WTC11 (cell line): ENCODE measurements around the gene RPS25. TPM values are rescaled to one million over a fixed set of nuclear protein-coding genes. Genes with fewer than 3 reads are reported as not detected.

ENCODE experiments used
- ATAC-seq: fragments of 200-7000 bp; cut with Tn5 transposase; 2 replicates; pipeline ENCODE4 v1.10.0; 2021; ENCODE audit warnings: mild to moderate bottlenecking, moderate library complexity
- CTCF ChIA-PET: fragments of 300-600 bp; sonication (Branson Sonifier 250); formaldehyde crosslinking; loops from one replicate; lab custom pipeline; 2021; ENCODE audit warnings: antibody characterized with exemption; lab: Charles Lee
- POLR2A ChIA-PET: fragments of 350-600 bp; sonication (Branson Sonifier 250); formaldehyde crosslinking; loops from one replicate; lab custom pipeline; 2021; ENCODE audit warnings: antibody characterized with exemption; lab: Charles Lee
- DNase-seq: peaks from one replicate; pipeline ENCODE4 v3.0.0; 2021; ENCODE audit warnings: low spot score
- H3K27ac Mint-ChIP-seq: 2 replicates; pipeline ENCODE4 v1.8.0; 2021; ENCODE audit warnings: mixed read lengths
- H3K27me3 Mint-ChIP-seq: 2 replicates; pipeline ENCODE4 v1.8.0; 2021; ENCODE audit warnings: low read depth, mild to moderate bottlenecking, moderate library complexity, mixed read lengths
- H3K36me3 Mint-ChIP-seq: 2 replicates; pipeline ENCODE4 v1.8.0; 2021; ENCODE audit warnings: mixed read lengths
- H3K4me1 Mint-ChIP-seq: 2 replicates; pipeline ENCODE4 v1.8.0; 2022; ENCODE audit warnings: mixed read lengths
- H3K4me3 Mint-ChIP-seq: 2 replicates; pipeline ENCODE4 v1.8.0; 2021; ENCODE audit warnings: mild to moderate bottlenecking, moderate library complexity, mixed read lengths
- H3K9me3 Mint-ChIP-seq: 2 replicates; pipeline ENCODE4 v1.8.0; 2021; ENCODE audit warnings: mixed read lengths
- CBFB ChIP-seq: sonication (generic); formaldehyde crosslinking; IDR thresholded peaks from 2 replicates; pipeline ENCODE4 v1.8.1; 2022; ENCODE audit warnings: mild to moderate bottlenecking, low read depth, missing genetic modification reagents
- E2F1 ChIP-seq: sonication (generic); formaldehyde crosslinking; IDR thresholded peaks from 2 replicates; pipeline ENCODE4 v1.8.0; 2022; ENCODE audit warnings: mild to moderate bottlenecking, missing genetic modification reagents
- ESRRA ChIP-seq: sonication (generic); formaldehyde crosslinking; IDR thresholded peaks from 2 replicates; pipeline ENCODE4 v1.8.1; 2022; ENCODE audit warnings: mild to moderate bottlenecking, missing genetic modification reagents, borderline replicate concordance
- FOXJ3 ChIP-seq: sonication (generic); formaldehyde crosslinking; IDR thresholded peaks from 2 replicates; pipeline ENCODE4 v1.9.0; 2021; ENCODE audit warnings: missing genetic modification reagents, mild to moderate bottlenecking, borderline replicate concordance
- KAT7 ChIP-seq: sonication (generic); formaldehyde crosslinking; IDR thresholded peaks from 2 replicates; pipeline ENCODE4 v1.8.1; 2023; ENCODE audit warnings: missing genetic modification reagents, mild to moderate bottlenecking, borderline replicate concordance
- NFATC4 ChIP-seq: fragments of 250-450 bp; sonication (Bioruptor Pico); IDR thresholded peaks from 2 replicates; pipeline ENCODE4 v1.9.0; 2021; ENCODE audit warnings: mild to moderate bottlenecking
- PRDM15 ChIP-seq: sonication (generic); formaldehyde crosslinking; IDR thresholded peaks from 2 replicates; pipeline ENCODE4 v1.8.0; 2022; ENCODE audit warnings: missing genetic modification reagents
- PREB ChIP-seq: sonication (generic); formaldehyde crosslinking; IDR thresholded peaks from 2 replicates; pipeline ENCODE4 v1.8.1; 2022; ENCODE audit warnings: mild to moderate bottlenecking, missing genetic modification reagents, moderate library complexity, borderline replicate concordance
- RORB ChIP-seq: fragments of 250-450 bp; sonication (Bioruptor Pico); IDR thresholded peaks from 2 replicates; pipeline ENCODE4 v1.9.0; 2021; ENCODE audit warnings: mild to moderate bottlenecking
- ZNF138 ChIP-seq: sonication (generic); formaldehyde crosslinking; conservative IDR thresholded peaks from 2 replicates; pipeline ENCODE4 v1.8.1; 2022; ENCODE audit warnings: mild to moderate bottlenecking, moderate library complexity, missing genetic modification reagents
- total RNA-seq: library from RNA; stranded (reverse); gene quantifications from 3 replicates; pipeline ENCODE4 v1.2.3, GENCODE V29; 2021
- TF ChIP-seq, protein P1 (sequence below): sonication (generic); formaldehyde crosslinking; conservative IDR thresholded peaks from 2 replicates; pipeline ENCODE4 v1.8.1; 2023; ENCODE audit warnings: mild to moderate bottlenecking, low read depth, missing genetic modification reagents, moderate library complexity
- TF ChIP-seq, protein P2 (sequence below): fragments of 250-450 bp; sonication (Bioruptor Pico); IDR thresholded peaks from 2 replicates; pipeline ENCODE4 v1.9.0; 2021; ENCODE audit warnings: mild to moderate bottlenecking
- TF ChIP-seq, protein P3 (sequence below): sonication (generic); formaldehyde crosslinking; IDR thresholded peaks from 2 replicates; pipeline ENCODE4 v1.8.0; 2022; ENCODE audit warnings: mild to moderate bottlenecking, missing genetic modification reagents
- TF ChIP-seq, protein P4 (sequence below): sonication (generic); formaldehyde crosslinking; IDR thresholded peaks from 2 replicates; pipeline ENCODE4 v1.8.0; 2023; ENCODE audit warnings: mild to moderate bottlenecking, missing genetic modification reagents

RPS25 gene
- total RNA-seq, 1 experiment from 2014 or later, result 1,349 TPM

DNA sequence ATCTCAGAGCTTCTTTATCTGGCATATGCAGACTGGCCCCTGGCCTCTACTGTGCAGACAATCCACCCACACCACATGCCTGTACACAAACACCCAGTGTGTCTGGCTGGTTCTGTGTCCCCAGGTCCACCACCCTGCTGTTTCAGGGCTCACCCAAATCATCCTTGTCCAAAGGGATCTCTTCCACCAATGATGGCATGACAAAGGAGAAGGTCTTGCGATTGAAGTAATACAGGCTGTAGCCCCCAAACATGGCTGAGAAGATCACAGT is 10.9 kb upstream of the RPS25 start:
- H3K9me3 Mint-ChIP-seq, result no peaks in the 10 kb centered on the region
- POLR2A ChIA-PET, result interaction anchor here (1.5 to 1.9 kb wide), 2 partner anchors 9 to 11 kb away, joined by 4 to 5 read pairs; partner anchors contain the start of genes RPS25 and TRAPPC4
- peak overlapping the region; percentile 78 for H3K27ac Mint-ChIP-seq
- ATAC-seq (no peak), DNase-seq (no peak)
- H3K4me3 Mint-ChIP-seq, result peak overlapping the region; percentile 76
- CTCF ChIA-PET, result no interaction called here
- H3K27me3 Mint-ChIP-seq, result no peaks in the 10 kb centered on the region
- peaks cover 33% of the 10 kb centered on the region for H3K36me3 Mint-ChIP-seq
- peaks cover 19% of the 10 kb centered on the region for H3K4me1 Mint-ChIP-seq
- TF ChIP-seq FOXJ3 (CRISPR knock-in tag) (no peak), RORB (no peak), ESRRA (CRISPR knock-in tag) (no peak), CBFB (CRISPR knock-in tag) (no peak)
- TF ChIP-seq, protein P1, sequence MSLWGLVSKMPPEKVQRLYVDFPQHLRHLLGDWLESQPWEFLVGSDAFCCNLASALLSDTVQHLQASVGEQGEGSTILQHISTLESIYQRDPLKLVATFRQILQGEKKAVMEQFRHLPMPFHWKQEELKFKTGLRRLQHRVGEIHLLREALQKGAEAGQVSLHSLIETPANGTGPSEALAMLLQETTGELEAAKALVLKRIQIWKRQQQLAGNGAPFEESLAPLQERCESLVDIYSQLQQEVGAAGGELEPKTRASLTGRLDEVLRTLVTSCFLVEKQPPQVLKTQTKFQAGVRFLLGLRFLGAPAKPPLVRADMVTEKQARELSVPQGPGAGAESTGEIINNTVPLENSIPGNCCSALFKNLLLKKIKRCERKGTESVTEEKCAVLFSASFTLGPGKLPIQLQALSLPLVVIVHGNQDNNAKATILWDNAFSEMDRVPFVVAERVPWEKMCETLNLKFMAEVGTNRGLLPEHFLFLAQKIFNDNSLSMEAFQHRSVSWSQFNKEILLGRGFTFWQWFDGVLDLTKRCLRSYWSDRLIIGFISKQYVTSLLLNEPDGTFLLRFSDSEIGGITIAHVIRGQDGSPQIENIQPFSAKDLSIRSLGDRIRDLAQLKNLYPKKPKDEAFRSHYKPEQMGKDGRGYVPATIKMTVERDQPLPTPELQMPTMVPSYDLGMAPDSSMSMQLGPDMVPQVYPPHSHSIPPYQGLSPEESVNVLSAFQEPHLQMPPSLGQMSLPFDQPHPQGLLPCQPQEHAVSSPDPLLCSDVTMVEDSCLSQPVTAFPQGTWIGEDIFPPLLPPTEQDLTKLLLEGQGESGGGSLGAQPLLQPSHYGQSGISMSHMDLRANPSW (CRISPR knock-in tag), result no peak

DNA sequence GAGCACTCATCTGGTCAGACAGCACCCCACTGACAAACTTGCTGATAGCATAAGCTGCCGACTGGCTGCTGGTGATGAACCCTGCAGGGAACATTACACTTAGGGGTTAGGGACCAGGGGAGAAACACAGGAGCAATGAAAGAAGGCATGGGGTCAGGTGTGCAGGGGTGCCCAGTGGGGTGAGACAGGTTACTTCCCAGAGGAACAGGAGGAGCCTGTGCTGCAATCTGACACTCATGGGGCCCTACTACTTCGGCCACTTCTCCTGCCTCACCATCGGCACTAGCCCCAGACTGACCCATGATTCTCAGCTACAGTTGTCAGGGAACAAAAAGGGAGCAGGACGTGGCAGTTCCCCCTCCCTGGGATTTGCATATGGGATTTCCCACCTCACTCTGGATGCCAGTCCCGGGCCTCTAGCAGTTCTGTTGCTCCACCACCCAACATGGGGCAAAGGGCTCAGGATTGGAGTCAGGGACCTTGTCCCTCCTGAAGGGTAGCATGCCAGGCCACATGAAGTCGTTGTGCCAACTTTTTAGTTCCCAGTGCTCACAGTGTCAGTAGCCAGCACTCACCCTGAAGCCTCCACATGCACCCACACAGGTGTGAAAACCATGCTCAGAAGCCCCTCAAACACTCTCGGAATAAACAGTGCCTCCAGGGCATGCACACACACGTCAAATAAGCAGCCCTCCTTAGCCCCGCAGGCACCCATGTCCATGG is 10.4 kb upstream of the RPS25 start:
- Mint-ChIP-seq H3K4me1 (peaks cover 19% of the 10 kb centered on the region), H3K4me3 (peak overlapping the region; percentile 76), H3K9me3 (no peaks in the 10 kb centered on the region), H3K27me3 (no peaks in the 10 kb centered on the region), H3K27ac (peak overlapping the region; percentile 78)
- CTCF ChIA-PET, result no interaction called here
- POLR2A ChIA-PET, result no interaction called here
- no peak for DNase-seq
- TF ChIP-seq, protein P2, sequence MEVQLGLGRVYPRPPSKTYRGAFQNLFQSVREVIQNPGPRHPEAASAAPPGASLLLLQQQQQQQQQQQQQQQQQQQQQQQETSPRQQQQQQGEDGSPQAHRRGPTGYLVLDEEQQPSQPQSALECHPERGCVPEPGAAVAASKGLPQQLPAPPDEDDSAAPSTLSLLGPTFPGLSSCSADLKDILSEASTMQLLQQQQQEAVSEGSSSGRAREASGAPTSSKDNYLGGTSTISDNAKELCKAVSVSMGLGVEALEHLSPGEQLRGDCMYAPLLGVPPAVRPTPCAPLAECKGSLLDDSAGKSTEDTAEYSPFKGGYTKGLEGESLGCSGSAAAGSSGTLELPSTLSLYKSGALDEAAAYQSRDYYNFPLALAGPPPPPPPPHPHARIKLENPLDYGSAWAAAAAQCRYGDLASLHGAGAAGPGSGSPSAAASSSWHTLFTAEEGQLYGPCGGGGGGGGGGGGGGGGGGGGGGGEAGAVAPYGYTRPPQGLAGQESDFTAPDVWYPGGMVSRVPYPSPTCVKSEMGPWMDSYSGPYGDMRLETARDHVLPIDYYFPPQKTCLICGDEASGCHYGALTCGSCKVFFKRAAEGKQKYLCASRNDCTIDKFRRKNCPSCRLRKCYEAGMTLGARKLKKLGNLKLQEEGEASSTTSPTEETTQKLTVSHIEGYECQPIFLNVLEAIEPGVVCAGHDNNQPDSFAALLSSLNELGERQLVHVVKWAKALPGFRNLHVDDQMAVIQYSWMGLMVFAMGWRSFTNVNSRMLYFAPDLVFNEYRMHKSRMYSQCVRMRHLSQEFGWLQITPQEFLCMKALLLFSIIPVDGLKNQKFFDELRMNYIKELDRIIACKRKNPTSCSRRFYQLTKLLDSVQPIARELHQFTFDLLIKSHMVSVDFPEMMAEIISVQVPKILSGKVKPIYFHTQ (CRISPR knock-in tag), result no peak
- TF ChIP-seq E2F1 (CRISPR knock-in tag) (no peak), NFATC4 (CRISPR knock-in tag) (no peak), ZNF138 (CRISPR knock-in tag) (no peak), KAT7 (CRISPR knock-in tag) (no peak), PRDM15 (CRISPR knock-in tag) (no peak), PREB (CRISPR knock-in tag) (no peak)
- TF ChIP-seq, protein P3, sequence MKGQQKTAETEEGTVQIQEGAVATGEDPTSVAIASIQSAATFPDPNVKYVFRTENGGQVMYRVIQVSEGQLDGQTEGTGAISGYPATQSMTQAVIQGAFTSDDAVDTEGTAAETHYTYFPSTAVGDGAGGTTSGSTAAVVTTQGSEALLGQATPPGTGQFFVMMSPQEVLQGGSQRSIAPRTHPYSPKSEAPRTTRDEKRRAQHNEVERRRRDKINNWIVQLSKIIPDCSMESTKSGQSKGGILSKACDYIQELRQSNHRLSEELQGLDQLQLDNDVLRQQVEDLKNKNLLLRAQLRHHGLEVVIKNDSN (CRISPR knock-in tag), result no peak
- TF ChIP-seq, protein P4, sequence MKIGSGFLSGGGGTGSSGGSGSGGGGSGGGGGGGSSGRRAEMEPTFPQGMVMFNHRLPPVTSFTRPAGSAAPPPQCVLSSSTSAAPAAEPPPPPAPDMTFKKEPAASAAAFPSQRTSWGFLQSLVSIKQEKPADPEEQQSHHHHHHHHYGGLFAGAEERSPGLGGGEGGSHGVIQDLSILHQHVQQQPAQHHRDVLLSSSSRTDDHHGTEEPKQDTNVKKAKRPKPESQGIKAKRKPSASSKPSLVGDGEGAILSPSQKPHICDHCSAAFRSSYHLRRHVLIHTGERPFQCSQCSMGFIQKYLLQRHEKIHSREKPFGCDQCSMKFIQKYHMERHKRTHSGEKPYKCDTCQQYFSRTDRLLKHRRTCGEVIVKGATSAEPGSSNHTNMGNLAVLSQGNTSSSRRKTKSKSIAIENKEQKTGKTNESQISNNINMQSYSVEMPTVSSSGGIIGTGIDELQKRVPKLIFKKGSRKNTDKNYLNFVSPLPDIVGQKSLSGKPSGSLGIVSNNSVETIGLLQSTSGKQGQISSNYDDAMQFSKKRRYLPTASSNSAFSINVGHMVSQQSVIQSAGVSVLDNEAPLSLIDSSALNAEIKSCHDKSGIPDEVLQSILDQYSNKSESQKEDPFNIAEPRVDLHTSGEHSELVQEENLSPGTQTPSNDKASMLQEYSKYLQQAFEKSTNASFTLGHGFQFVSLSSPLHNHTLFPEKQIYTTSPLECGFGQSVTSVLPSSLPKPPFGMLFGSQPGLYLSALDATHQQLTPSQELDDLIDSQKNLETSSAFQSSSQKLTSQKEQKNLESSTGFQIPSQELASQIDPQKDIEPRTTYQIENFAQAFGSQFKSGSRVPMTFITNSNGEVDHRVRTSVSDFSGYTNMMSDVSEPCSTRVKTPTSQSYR (CRISPR knock-in tag), result no peak
- TF ChIP-seq, all 79 proteins: peak for 0
- peaks cover 38% of the 10 kb centered on the region for H3K36me3 Mint-ChIP-seq
- no peak for ATAC-seq
